HG03521 (cell line): Measurements from ENCODE around the gene CNOT2.
A peak's percentile ranks its signal among the peaks of the same experiment; 100 is the strongest.

Experiments used
- ATAC-seq: cut with Tn5 transposase; IDR thresholded peaks from one replicate; pipeline ENCODE4 v1.9.1; 2021; ENCODE audit warnings: mild to moderate bottlenecking, moderate library complexity; ENCODE audit not compliant: unreplicated experiment

The CNOT2 gene

DNA sequence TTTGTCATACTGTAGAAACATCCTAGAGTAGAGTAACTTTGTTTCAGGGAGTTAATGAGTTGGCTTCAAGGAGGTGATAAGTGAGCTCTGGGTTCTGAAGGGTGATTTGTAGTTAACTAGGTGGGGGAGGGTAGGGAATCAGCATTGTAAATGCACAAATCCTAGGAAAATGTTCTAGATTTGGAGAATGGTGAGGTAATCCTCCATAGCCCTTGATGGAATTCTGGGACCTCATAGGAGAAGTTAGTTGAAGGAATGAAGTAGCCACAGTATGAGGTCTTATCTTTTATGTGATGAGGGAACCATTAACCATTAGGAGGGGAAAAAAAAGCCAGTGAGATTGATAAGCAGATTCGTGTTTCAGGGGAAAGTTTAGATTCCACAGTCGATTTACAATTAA, 8.0 kb downstream of the CNOT2 start:
- ATAC-seq = no peak

DNA sequence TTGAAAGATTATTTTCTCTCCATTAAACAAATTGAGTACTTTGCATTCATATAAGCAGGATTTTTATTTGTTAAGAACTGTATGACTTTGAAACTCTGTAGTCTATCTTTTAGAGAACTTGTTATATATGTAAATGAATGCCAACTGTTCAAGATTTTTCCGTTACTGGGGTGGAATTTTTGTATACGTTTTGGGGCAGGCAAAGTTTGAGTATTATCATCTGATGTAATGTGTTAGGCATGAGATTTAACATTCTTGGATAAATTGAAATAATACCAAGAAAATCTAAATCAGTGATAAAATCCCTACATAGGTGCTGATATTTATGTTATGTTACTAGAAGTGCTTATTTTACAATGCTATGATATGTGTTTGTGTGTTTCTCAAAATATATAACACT, 8.4 kb downstream of the CNOT2 start:
- no peak for ATAC-seq

DNA sequence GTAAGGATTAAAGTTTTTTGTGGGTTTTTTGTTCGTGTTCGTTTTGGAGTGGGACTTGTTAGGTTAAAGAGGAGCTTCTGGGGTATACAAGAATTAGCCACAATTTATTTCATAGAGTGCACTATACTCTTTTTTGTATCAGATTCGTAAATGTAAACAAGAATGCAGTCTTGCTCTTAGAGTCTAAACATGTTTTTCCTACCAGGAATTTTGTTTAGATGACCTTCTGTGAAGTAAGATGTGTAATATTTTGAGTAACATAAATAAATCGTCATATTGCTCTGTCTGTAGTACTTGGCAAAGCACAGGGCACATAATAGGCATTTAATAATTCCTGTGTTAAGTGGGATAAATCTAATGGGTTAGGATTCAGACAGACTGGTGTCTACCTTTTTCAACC, 9.6 kb downstream of the CNOT2 start:
- ATAC-seq = no peak

DNA sequence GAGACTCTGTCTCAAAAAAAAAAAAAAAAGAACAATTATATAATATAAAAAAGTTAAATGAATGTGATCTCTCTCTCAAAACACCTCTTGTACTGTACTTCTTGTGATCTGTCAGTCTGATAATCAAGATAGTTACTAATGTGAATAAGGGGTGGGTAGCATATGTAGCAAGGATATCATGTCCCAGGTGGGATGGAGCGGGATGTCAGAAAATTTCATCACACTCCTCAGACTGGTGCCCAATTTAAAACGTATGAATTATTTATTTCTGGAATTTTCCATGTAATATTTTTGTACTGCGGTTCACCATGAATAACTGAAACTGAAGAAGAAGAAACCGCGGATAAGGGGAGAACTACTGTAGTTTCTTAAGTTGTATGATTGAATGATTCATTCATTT, 11.0 kb downstream of the CNOT2 start:
- ATAC-seq = no peak

DNA sequence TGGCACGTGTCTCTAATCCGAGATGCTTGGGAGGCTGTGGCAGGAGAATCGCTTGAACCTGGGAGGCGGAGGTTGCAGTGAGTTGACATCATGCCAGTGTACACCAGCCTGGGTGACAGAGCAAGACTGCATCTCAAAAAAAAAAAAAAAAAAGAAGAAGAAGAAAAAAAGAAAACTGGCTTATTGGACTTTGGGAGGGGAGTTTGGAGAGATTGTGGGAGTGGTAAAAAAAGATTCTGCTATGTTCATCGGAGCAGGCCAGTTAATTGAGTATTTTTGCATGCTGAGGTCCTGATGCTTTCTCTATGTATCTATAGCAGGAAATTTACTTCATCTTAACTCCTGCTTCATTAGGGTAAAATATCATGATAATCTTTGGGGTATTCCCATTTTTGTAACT, 11.6 kb downstream of the CNOT2 start:
- ATAC-seq = no peak

DNA sequence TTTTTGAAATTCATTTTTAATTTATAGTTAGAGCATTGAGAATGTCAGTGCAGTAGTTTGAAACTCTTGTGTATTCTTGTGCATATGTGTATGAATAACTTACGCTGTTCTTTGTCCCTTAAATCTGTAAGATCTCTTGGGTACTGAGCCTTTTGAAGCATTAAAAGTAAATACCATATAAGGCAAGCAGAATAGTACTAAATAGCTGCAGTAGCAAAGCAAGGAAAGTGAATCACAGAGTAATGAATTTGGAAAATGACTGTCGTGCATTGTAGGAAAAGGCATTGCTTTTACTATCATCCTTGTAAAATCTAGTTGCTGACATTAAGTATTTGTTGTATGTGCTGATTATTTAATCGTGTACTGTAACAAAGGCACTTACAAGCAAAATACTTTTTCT, 12.1 kb downstream of the CNOT2 start:
- ATAC-seq = no peak

DNA sequence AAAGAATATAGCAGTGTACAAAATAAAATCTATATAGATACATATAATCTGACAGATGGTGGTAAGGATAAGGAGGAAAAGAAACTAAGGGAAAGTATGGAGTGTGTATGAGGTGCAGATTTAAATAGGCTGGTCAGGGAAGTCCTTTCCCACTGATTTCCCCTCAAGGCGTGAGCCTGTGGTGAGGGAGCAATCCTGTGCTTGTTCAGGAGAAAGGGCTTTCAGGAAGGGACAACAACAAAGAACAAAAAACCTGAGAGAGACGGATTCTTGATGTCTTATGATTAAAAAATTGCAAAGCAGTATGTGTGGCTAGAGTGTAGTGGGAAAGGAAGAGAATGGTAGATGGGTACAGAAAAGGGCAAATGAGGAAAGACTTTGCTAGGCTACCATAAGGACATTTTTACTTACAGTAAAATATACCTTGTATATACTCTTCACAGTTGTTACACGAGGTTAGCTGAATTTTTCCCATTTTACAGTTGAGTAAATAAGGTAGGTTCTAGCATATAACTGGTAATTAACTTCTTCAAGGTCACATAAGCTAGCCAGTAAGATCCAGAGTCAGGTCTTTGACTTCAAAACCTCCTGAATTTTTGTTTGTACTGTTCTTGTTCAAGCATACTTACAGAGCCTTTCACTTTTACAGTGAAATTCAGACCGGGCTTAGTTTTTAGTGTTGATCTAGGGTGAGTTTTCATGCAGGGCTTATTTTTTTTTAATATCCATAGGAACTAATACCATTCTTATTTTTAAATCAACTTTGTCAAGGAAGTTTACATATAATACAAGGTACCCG, 15.6 kb downstream of the CNOT2 start:
- no peak for ATAC-seq

DNA sequence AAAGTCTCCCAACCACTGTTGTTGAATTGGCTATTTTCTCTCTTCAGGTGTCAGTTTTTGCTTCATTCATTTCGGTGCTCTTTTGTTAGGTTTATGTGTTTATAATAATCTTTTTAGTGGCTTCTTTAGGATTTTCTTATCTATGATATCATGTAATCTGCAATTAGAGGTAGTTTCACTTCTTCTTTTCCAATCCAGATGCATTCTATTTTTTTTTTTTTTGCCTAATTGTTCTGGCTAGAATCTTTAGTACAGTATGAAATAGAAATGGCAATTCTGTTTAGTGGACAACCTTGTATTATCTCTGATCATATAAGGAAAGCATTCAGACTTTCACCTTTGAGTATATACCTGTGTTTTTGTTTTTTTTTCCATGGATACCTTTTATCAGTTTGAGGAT, 17.4 kb downstream of the CNOT2 start:
- ATAC-seq = peak; percentile 43

DNA sequence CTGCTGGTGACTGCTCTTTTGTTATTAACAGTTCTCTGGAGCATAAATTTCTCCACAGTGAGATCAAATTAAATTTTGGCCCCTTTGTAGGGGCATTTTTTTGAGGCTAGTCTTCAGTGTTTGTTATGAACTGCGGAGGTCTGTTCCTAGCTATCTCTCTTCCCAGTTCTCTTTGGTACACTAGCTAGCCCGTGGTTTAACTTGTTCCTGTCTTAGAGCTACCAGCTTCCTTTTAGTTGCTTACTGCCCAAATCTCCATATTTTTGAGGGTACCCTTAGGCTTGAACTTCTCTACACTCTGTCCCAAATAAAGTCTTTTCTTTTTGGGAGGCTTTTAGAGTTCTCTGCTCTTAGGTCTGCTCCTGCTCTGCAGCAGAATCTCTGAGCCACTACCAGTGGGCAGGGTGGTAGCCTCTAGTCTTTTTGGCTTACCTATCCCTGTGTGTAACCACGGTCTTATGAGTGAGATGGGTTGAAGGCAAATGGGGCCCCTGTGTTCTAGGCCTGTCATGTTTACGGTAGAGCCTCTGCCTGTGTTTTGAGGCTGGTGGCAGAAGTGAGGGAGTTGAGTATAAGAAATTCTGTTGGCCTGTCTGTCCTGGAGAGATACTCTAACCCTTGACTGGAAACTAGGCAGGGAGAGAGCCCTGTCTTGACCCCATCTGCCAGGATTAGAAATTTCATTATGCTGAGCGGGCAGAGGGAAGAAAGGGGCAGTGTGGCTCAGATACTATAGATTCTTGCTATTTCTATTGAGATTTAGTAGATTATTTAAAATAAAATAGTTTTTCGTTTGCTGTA, 21.0 kb downstream of the CNOT2 start:
- no peak for ATAC-seq

DNA sequence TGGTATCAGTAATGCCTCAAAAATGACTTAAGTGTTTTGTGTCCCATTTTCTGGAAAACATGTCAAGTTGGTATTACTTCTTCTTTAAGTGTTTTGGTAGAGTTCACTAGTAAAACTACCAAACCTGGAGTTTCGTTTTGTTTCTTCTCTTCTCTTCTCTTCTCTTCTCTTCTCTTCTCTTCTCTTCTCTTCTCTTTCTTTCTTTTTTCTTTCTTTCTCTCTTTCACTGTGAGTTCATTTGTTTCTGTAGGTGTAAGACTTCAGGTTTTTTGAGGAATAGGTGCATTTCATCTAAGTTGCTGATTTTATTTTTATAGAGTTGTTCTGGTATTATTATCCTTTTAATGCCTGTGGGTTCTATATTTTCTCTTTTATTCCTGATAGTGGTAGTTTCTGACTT, 21.9 kb downstream of the CNOT2 start:
- no peak for ATAC-seq

DNA sequence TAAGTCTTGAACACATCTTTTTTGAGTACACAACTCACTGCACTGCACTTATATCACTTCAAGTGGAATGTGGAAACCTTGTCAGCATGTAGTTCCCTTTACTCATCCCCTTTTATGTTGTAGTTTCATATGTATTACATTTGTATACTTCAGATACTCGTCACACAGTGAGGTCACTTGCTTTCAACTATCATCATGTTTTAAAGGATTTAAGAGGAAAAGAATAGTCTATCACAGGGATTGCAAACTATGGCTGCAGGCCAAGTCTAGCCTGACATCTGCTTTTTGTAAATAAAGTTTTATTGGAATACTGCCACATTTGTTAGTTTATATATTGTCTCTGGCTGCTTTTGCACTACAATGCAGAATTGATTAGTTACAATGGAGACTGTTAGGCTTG, 24.3 kb downstream of the CNOT2 start:
- no peak for ATAC-seq

DNA sequence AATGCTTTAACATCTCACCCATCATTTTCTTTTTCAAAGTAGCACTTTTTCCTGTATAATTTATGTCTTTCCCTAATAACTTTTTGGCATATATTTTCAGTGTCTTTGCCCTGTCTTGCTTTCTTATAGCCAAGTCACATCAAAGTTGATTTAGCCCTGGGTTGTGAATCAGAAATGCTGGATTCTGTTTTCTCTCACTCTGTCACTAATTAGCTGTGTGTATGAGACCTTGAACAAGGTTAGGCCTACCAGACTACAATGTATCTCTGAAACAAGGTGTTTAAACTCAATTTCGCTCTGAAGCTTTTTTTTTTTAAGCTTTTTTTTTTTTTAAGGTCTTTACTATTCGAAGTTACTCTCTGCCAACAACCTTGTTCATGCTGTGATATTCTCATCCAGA, 25.7 kb downstream of the CNOT2 start:
- ATAC-seq = no peak

DNA sequence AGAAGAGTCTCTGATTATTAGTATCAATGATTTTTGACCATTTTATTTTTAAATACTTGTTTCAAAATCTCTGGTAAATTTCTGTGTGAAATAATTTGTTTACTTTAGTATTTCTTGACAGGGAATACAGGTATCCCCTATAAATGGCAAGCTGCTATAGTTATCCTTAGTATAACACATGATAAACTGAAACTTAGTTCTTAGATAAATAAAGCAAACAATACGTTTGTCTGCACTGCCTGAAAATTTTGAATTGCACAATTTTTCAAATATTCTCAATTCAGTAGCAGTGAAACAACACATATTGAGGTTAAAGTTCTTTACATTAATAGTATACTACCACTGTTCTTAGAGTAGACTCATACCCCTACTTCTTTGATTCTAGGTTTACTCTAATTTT, 26.9 kb downstream of the CNOT2 start:
- ATAC-seq = no peak

DNA sequence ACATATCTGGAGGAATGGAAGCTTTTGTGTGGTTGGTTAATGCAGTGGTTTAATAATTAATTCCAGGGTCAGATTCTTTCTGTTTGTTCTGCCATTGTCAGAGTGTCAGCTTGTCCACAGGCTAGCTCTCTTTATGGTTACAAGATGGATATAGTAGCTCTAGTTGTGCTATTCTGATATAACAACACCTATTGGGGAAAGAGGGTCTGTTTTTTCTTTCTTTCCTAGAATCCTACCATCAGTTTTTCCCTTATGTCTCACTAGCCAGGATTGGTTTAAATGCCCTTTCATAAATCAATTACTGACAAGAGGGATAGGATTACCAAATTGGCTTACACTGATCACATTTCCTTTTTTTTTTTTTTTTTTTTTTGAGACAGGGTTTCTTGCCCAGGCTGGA, 27.8 kb downstream of the CNOT2 start:
- no peak for ATAC-seq

DNA sequence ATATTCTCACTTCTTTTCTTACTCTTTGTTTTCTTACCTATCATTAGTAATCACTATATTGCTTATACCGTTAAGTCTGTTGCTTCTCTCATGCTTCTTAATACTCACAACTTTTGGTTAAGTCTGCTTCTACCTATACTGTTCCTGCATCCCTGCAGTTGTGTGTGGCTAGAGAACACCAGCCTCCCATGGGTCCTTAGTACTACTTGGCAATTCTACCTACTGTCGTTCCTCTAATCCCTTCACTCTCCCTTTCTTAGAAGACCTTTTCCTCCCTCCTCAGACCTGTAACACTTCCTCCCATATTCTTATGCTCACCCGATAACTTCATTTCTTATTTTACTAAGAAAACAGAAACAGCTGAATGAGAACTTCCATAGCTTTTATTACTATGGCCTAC, 29.3 kb downstream of the CNOT2 start:
- ATAC-seq = no peak

DNA sequence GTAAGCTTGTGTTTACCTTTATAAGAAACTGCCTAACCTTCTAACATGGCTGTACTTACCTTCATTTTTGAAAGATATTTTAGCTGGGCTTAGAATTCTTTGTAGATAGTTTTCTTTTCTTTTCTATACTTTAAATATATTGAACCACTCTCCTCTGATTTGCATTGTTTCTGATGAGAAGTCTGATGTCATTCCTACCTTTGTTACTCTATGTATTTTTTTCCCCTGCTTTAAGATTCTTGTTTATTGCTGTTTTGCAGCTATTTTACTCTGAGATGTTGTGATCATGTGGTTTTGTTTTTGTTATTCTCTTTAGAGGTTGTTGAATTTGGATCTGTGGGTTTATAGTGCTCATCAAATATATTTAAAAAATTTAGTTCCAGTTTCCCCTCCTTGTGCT, 31.8 kb downstream of the CNOT2 start:
- ATAC-seq = no peak

DNA sequence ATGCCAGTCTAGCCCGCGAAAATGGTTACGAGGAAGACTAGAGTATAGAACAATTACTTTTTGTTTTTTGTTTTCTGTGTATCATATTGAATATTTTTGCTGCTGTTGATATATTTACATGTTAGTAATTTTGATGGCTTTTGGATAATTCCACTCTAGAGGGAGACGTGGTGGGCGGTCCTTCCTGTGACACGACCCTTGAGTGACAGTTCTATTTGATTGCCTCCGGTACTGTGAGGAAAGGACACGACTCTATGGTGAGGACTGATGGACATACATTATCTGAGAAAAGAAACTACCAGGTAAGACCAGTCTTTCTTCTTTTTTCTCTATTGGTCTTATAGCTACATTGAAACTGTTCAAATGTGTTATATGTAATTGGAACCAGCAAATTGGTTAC, 34.7 kb downstream of the CNOT2 start:
- no peak for ATAC-seq

DNA sequence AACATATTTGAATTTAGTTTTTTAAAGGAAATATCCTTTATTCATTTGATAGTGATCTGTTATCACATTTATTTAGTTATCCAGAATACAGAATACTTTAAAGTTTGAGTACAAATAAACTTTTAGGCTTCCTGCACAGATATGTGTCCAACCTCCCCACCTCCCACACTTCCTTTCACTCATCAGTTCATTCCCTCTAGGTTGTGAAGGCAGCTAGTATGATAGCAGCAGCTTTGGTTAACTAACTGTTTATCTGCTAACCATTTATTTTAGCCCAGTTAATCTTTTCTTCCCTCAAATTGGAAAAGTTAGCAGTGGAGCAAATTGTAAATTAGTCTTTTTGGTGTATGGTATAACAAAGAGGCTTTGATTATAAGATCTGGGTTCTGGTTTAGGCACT, 35.7 kb downstream of the CNOT2 start:
- ATAC-seq = no peak

DNA sequence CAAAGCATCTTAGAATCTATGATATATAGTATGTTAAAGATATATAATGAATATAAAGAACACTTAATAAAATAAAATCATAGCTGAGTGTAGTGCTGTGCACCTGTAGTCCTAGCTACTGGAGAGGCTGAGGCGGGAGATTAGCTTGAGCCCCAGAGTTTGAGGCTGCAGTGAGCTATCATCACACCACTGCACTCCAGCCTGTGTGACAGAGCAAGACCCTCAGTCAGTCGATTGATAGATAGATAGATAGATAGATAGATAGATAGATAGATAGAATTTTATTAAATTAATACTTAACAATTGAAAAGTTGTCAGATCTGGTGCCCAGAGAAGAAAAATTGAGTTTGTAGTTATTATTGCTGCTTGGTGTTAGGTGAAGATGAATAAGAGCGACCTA, 40.0 kb downstream of the CNOT2 start:
- no peak for ATAC-seq

DNA sequence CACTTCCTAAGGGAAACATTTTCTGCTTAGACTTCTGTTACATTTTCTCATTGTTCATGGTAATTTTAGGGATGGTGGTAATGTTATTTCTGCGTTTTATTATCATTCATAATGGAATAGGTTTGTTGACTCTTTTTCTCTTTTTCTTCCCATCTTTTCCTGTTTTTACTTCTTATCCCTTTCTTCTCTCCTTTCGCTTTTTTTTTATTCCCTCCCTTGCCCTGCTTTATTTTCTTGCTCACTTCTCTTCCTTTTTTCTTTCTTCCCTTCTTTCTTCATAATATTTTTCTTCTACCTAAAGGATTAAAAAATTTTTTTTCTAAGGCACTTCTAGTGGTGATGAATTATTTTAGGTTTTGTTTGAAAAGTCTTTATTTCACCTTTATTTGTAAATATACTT, 45.6 kb downstream of the CNOT2 start:
- ATAC-seq = no peak

DNA sequence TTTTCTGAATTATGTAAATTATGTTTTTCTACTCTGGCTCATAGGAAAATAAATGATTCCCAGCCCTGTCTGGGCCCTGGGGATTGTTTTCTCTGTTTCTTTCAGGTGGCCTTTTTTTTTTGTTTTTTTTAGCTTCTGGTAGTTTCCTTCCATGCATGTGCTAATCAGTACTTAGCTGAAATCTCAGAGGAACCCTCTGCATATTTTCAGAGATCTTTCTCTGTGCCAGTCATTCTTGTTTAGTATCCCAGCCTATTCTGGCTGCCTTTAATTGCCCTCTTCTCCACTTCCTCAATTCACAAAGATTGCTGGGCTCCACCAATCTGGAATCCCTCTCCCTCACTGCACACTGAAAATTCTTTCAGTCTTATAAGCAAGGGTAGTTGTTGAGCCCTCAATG, 46.9 kb downstream of the CNOT2 start:
- no peak for ATAC-seq

DNA sequence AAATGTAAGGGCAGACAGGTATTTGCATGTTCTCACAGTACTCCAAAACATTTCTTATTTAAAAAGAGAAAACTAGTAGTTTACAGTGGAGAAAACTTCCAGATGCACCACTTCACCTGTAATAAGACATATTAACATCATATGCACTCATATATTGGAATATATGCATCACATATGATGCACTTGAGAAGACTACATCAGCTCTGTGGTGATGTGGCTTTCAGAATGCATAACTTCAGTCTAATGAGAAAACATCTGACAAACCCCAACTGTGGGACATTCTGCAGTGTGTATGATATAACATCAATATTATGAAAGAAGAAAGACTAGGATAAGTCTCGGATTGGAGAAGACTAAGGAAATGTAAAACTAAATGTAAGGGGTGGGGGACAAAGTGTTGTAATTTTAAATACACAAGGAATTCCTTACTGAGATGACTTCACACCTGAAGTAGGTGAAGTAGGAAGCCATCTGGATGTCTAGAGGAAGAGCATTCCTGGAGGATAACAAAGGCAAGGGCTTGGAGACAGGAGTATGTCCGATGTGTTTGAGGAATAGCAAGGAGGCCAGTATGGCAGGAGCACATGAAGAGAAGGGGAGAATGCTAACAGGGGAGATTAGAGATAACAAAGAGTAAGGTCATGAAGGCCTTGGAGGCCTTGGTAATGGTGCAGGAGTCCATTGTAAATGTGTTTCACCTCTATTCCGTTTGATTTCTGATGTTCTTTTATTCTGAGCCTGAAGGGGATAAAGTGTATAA, 49.0 kb downstream of the CNOT2 start:
- no peak for ATAC-seq
